Subcutaneous adipose tissue (tissue), 4 donors: Measurements from ENCODE around the gene CLEC4G. TPM values are rescaled to one million over a fixed set of nuclear protein-coding genes. Genes with fewer than 3 reads are reported as not detected.

Experiments
- total RNA-seq, 4 donors: library from RNA; depleted of rRNA; stranded (reverse); fragments of >200 nt; gene quantifications; one replicate each; pipeline ENCODE4 v1.1.0, GENCODE V29; 2016
- TF ChIP-seq, protein P1 (sequence below): fragments of 450-650 bp; IDR thresholded peaks from one replicate; pipeline ENCODE4 v1.5.1; 2016; ENCODE audit warnings: low read depth, mild to moderate bottlenecking, control low read depth, antibody characterized with exemption, moderate library complexity

The CLEC4G gene
- total RNA-seq, 4 donors from 2014 or later: 1.7 to 4.0 (median 3.1) TPM

DNA sequence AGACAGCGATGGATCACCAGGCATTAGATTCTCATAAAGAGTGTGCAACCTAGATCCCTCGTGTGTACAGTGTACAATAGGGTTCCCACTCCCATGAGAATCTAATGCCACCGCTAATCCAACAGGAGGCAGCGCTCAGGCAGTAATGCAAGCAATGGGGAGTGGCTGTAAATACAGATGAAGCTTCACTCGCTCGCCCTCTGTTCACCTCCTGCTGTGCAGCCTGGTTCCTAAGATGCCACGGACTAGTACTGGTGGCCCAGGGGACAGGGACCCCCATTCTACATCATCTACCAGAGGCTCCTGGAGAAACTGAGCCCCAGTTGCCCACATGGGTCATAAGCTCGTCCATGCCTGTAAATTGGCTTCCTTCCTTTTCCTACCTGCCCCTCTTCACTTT lies 39.2 kb upstream of the CLEC4G start:
- TF ChIP-seq, protein P1, sequence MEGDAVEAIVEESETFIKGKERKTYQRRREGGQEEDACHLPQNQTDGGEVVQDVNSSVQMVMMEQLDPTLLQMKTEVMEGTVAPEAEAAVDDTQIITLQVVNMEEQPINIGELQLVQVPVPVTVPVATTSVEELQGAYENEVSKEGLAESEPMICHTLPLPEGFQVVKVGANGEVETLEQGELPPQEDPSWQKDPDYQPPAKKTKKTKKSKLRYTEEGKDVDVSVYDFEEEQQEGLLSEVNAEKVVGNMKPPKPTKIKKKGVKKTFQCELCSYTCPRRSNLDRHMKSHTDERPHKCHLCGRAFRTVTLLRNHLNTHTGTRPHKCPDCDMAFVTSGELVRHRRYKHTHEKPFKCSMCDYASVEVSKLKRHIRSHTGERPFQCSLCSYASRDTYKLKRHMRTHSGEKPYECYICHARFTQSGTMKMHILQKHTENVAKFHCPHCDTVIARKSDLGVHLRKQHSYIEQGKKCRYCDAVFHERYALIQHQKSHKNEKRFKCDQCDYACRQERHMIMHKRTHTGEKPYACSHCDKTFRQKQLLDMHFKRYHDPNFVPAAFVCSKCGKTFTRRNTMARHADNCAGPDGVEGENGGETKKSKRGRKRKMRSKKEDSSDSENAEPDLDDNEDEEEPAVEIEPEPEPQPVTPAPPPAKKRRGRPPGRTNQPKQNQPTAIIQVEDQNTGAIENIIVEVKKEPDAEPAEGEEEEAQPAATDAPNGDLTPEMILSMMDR: no peak

DNA sequence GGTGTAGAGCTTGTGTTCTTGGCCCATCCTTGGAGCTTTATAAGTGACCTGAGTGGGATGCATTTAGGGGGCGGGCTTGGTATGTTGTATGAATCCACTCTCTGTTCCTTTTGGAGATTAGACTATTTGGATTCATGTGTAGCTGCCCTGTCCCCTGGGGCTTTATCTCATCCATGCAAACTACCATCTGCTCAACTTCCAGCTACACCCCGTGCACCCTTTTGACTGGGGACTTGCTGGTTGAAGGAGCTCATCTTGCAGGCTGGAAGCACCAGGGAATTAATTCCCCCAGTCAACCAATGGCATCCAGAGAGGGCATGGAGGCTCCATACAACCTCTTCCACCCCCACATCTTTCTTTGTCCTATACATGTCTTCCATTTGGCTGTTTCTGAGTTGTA lies 37.3 kb upstream of the CLEC4G start:
- TF ChIP-seq, protein P1: no peak

DNA sequence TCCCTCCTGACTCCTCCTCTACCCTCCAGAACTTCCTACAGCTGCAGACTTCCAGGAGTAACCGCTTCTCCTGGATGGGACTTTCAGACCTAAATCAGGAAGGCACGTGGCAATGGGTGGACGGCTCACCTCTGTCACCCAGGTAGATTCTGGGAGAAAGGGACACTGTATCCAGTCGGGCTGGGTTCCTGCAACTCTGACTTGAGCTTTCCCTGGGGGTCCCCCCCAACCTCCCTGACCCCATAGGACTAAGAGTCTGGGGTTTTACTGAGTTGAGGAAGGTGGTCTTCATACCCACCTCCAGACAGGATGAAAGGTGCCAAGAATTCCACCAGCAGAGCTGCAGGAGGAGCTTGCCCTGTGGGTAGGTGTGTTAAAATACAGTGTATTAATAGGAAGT lies 35.6 kb upstream of the CLEC4G start:
- TF ChIP-seq, protein P1: no peak

DNA sequence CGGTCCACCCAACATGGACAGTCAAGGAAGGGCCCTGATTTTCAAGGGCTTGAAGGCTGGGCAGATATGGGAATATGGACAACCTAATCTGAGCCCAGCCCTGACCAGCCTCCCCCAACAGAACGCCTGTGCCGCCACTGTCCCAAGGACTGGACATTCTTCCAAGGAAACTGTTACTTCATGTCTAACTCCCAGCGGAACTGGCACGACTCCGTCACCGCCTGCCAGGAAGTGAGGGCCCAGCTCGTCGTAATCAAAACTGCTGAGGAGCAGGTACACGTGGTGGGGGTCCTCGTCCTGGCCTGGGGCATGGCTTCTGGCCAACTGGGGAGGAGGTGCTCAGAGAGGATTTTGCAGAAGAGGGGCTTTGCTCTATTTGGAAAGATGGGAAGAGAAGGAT lies 34.6 kb upstream of the CLEC4G start:
- TF ChIP-seq, protein P1: no peak

DNA sequence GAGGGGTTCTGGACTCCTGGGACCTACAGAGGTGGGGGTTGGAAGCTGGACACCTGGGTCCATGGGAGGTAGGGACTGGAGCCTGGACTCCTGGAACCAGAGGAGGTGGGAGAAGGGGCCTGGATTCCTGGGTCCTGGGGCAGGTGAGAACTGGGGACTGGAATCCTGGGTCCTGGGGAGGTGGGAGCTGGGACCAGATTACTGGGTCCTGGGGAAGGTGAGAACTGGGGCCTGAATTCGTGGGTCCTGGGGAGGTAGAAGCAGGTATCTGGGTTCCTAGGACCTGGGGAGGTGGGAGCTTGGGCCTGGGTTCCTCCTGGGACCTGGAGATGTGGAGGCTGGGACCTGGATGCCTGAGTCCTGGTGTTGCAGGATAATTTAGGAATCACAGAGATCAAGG lies 31.8 kb upstream of the CLEC4G start:
- TF ChIP-seq, protein P1: no peak

DNA sequence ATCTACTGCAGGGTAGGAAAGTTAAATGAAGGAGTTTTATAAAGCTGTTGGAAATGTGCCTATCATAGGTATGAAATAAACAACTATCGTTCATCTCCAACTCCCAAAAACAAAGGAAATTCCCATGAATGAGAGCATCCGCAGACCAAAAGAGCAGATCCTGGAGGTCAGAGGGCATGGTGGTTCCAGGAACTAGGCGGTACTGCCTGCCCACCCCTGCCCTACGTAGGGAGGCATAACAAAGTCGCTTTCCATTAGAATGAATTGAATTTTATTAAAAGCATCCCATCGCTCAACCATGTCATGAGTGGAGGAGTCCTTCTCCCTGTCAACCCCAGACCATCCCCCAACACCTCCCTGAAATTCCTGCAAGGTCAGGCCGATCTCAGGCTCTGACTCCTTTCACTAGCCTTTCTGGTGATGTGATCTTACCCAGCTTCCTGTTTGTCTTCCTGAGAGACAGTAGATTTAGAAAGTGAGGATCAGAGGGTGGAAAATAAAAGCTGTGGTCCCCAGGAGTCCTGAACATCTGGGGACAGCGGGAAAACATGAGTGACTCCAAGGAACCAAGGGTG lies 30.9 kb upstream of the CLEC4G start, which contains the start of gene CLEC4M:
Gene CLEC4M, plus strand, starts transcription at position 525 of the 575 bp plus-strand sequence. Its CDS starts 24 bp downstream, at position 549.
- TF ChIP-seq, protein P1: no peak

DNA sequence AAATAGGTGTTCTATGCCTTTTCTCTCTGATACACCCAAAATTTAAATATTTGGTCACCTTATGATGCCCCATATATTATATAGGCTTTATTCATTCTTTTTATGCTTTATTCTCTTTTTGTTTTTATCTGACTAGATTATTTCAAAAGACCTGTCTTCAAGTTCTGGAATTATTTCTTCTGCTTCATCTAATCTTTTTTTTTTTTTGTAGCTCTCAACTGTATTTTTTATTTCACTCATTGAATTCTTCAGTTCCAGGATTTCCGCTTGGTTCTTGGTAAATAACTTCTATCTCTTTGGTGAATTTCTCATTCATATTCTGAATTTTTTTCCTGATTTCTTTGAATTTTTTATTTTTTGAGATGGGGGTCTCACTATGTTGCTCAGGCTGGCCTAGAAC lies 27.2 kb upstream of the CLEC4G start:
- TF ChIP-seq, protein P1: no peak
